Panc1 (cell line): Measurements from ENCODE around the gene OGN. TPM values are rescaled to one million over a fixed set of nuclear protein-coding genes. Genes with fewer than 3 reads are reported as not detected.

Experiments used
- ATAC-seq: fragments of 200-7000 bp; cut with Tn5 transposase; 2 replicates; pipeline ENCODE4 v1.9.1; 2020; ENCODE audit warnings: mild to moderate bottlenecking, moderate library complexity
- BruUV-seq: library from RNA; stranded (reverse); fragments of 400-500 nt; replicated peaks from 2 replicates; lab custom pipeline; 2021; lab: Mats Ljungman, UMichigan
- CTCF ChIA-PET: fragments of 300-600 bp; sonication (Branson Sonifier 250); formaldehyde crosslinking; loops from one replicate; lab custom pipeline; 2022; ENCODE audit warnings: antibody characterized with exemption; lab: Charles Lee
- POLR2A ChIA-PET: fragments of 300-600 bp; sonication (Branson Sonifier 250); formaldehyde crosslinking; loops from one replicate; lab custom pipeline; 2022; ENCODE audit warnings: antibody characterized with exemption; lab: Charles Lee
- DNase-seq: peaks from one replicate; pipeline ENCODE4 v3.0.0-alpha.2; 2010; ENCODE audit warnings: low read depth, low spot score
- H3K27ac ChIP-seq: 2 replicates; pipeline ENCODE4 v1.5.1; 2011; ENCODE audit warnings: mild to moderate bottlenecking, low read length, inconsistent platforms
- H3K27me3 ChIP-seq: fragments of 200-500 bp; sonication (Bioruptor generic); 2 replicates; pipeline ENCODE4 v1.6.0; 2014; ENCODE audit warnings: low read length, inconsistent platforms; ENCODE audit not compliant: control insufficient read depth, insufficient read depth
- H3K36me3 ChIP-seq: fragments of 200-500 bp; sonication (Bioruptor generic); 2 replicates; pipeline ENCODE4 v1.5.1; 2014; ENCODE audit warnings: inconsistent platforms, mild to moderate bottlenecking, low read length, moderate library complexity; ENCODE audit not compliant: control insufficient read depth, insufficient read depth
- H3K4me1 ChIP-seq: 2 replicates; pipeline ENCODE4 v1.5.1; 2011; ENCODE audit warnings: inconsistent platforms, mild to moderate bottlenecking, low read length, moderate library complexity; ENCODE audit not compliant: control insufficient read depth, insufficient read depth
- H3K4me3 ChIP-seq, 2 experiments: 2 replicates each; pipeline ENCODE4 v1.5.1; 2011 to 2012; ENCODE audit warnings: low read depth in 2 of 2, low read length in 2 of 2, mild to moderate bottlenecking in 2 of 2, inconsistent platforms in 1 of 2, moderate library complexity in 1 of 2
- H3K9me3 ChIP-seq: fragments of 200-500 bp; sonication (Bioruptor generic); 2 replicates; pipeline ENCODE4 v1.5.1; 2014; ENCODE audit warnings: low read depth, mild to moderate bottlenecking, inconsistent platforms, low read length, moderate library complexity; ENCODE audit not compliant: control insufficient read depth, insufficient read depth
- CTCF ChIP-seq: fragments of 450-650 bp; IDR thresholded peaks from 2 replicates; pipeline ENCODE4 v1.5.1; 2017; ENCODE audit warnings: mild to moderate bottlenecking
- POLR2AphosphoS5 ChIP-seq: IDR thresholded peaks from 2 replicates; pipeline ENCODE4 v1.6.1; 2012; ENCODE audit warnings: mild to moderate bottlenecking, low read depth, low read length, moderate library complexity
- REST ChIP-seq, 2 experiments: IDR thresholded peaks; 2 replicates each; pipeline ENCODE4 v1.6.1; 2011 to 2012; ENCODE audit warnings: low read depth in 2 of 2, control low read depth in 1 of 2, low read length in 1 of 2, mild to moderate bottlenecking in 1 of 2, moderate library complexity in 1 of 2; ENCODE audit not compliant: insufficient read depth in 1 of 2
- SIN3A ChIP-seq: IDR thresholded peaks from 2 replicates; pipeline ENCODE4 v1.6.1; 2012; ENCODE audit warnings: low read depth, mild to moderate bottlenecking, low read length, moderate library complexity, borderline replicate concordance; ENCODE audit not compliant: insufficient read depth
- TCF7L2 ChIP-seq: IDR thresholded peaks from 2 replicates; pipeline ENCODE4 v1.6.1; 2011; ENCODE audit warnings: mild to moderate bottlenecking, low read depth, low read length, inconsistent platforms
- in situ Hi-C: cut with HindIII; loops from 2 replicates; pipeline ENCODE4 v1.10.0; 2016; ENCODE audit warnings: low sequenced_read_pairs, low pct_unique_long_range_greater_than_20kb
- intact Hi-C: fragments of 100-400 bp; cut with micrococcal nuclease; formaldehyde crosslinking; loops from one replicate; pipeline ENCODE4 v1.10.0; 2022; ENCODE audit not compliant: unreplicated experiment
- total RNA-seq: library from RNA; stranded (reverse); gene quantifications from one replicate; pipeline ENCODE4 v1.2.1, GENCODE V29; 2021; ENCODE audit not compliant: unreplicated experiment

Gene OGN
- total RNA-seq, 1 experiment from 2014 or later: 0.08 TPM

GRCh38 chr9:92435263-92435662 is 30.9 kb upstream of the OGN start:
- no peak for ATAC-seq
- ChIA-PET POLR2A (no interaction called here), CTCF (no interaction called here)
- Histone ChIP-seq H3K36me3 (no peaks in the 10 kb centered on the region), H3K9me3 (no peaks in the 10 kb centered on the region), H3K4me1 (no peaks in the 10 kb centered on the region), H3K27me3 (no peaks in the 10 kb centered on the region), H3K27ac (no peak overlapping the region), H3K4me3 (no peak overlapping the region)
- no TSS peak for BruUV-seq
- intact Hi-C loops: no loop called here
- DNase-seq: no peak
- TF ChIP-seq REST (IDR thresholded peaks at IDR 0.05; ENCODE audit: insufficient read depth in 1 of 2, low read depth in 2 of 2, low read length in 1 of 2) (no peak), SIN3A (no peak), POLR2AphosphoS5 (no peak), CTCF (no peak), TCF7L2 (no peak)
- in situ Hi-C loops: no loop called here

- no TSS peak for BruUV-seq
- no peaks in the 10 kb centered on the region for H3K36me3 ChIP-seq
- H3K9me3 ChIP-seq: no peaks in the 10 kb centered on the region
- H3K4me1 ChIP-seq: no peaks in the 10 kb centered on the region
- TF ChIP-seq TCF7L2: no peak
- ChIA-PET POLR2A (no interaction called here), CTCF (no interaction called here)
- H3K4me3 ChIP-seq: no peak overlapping the region
- in situ Hi-C loops (no loop called here), intact Hi-C loops (no loop called here)
- DNase-seq (no peak), ATAC-seq (no peak)
- no peak overlapping the region for H3K27ac ChIP-seq
- no peaks in the 10 kb centered on the region for H3K27me3 ChIP-seq
Observed at GRCh38 chr9:92432972-92433548, 28.7 kb upstream of the OGN start.

GRCh38 chr9:92432350-92432749 is 28.0 kb upstream of the OGN start:
- no peaks in the 10 kb centered on the region for H3K36me3 ChIP-seq
- in situ Hi-C loops: no loop called here
- ChIA-PET CTCF (no interaction called here), POLR2A (no interaction called here)
- no peaks in the 10 kb centered on the region for H3K9me3 ChIP-seq
- ATAC-seq (no peak), DNase-seq (no peak)
- no peak overlapping the region for H3K4me3 ChIP-seq
- no peaks in the 10 kb centered on the region for H3K4me1 ChIP-seq
- no peak for TF ChIP-seq POLR2AphosphoS5
- no peak for TF ChIP-seq REST (IDR thresholded peaks at IDR 0.05; ENCODE audit: insufficient read depth in 1 of 2, low read depth in 2 of 2, low read length in 1 of 2)
- no peak for TF ChIP-seq CTCF
- TF ChIP-seq TCF7L2: no peak
- TF ChIP-seq SIN3A: no peak
- BruUV-seq: no TSS peak
- no peaks in the 10 kb centered on the region for H3K27me3 ChIP-seq
- no peak overlapping the region for H3K27ac ChIP-seq
- intact Hi-C loops: no loop called here
